Esophagus squamous epithelium (tissue), 5 donors: Measurements from ENCODE around the gene CATSPERD. TPM values are rescaled to one million over a fixed set of nuclear protein-coding genes. Genes with fewer than 3 reads are reported as not detected.
A peak's percentile ranks its signal among the peaks of the same experiment; 100 is the strongest.

Experiments
- DNase-seq: peaks from one replicate; lab custom pipeline; 2025; lab: John Stamatoyannopoulos, UW
- H3K27ac ChIP-seq, 4 donors: fragments of 200-600 bp; sonication (generic); one replicate each; pipeline ENCODE4 v1.5.1; 2016 to 2019; ENCODE audit warnings: mild to moderate bottlenecking in 1 of 4
- H3K27me3 ChIP-seq, 4 donors: fragments of 200-600 bp; sonication (generic); 1 replicate in 3 of 4; 2 replicates in 1 of 4; pipeline versions ENCODE4 v1.5.1 to v1.6.0; 2017 to 2021; ENCODE audit warnings: antibody characterized with exemption in 1 of 4
- H3K36me3 ChIP-seq, 3 donors: fragments of 200-600 bp; sonication (generic); one replicate each; pipeline ENCODE4 v1.5.1; 2016 to 2019
- H3K4me1 ChIP-seq, 3 donors: fragments of 200-600 bp; sonication (generic); one replicate each; pipeline ENCODE4 v1.5.1; 2017 to 2019
- H3K4me3 ChIP-seq, 4 donors: fragments of 200-600 bp; sonication (generic); 1 replicate in 3 of 4; 2 replicates in 1 of 4; pipeline ENCODE4 v1.5.1; 2016 to 2019; ENCODE audit warnings: mild to moderate bottlenecking in 2 of 4, moderate library complexity in 1 of 4
- H3K9me3 ChIP-seq, 3 donors: fragments of 200-600 bp; sonication (generic); one replicate each; pipeline ENCODE4 v1.5.1; 2016 to 2019
- POLR2A ChIP-seq, 4 donors: fragments of 450-650 bp; IDR thresholded peaks; one replicate each; pipeline ENCODE4 v1.6.1; 2017; ENCODE audit warnings: antibody characterized with exemption in 4 of 4, mild to moderate bottlenecking in 4 of 4, moderate library complexity in 3 of 4
- WGBS, 2 donors: methylation state at CpG; one replicate each; pipeline ENCODE4 v1.1.5; 2018; 5-methylcytosine and 5-hydroxymethylcytosine counted together
- intact Hi-C: fragments of 100-400 bp; cut with DNase I; formaldehyde crosslinking; loops from one replicate; pipeline ENCODE4 v1.15.0; 2022
- total RNA-seq, 4 donors: library from RNA; depleted of rRNA; stranded (reverse); fragments of >200 nt; gene quantifications; one replicate each; pipeline ENCODE4 v1.1.0, GENCODE V29; 2016
- TF ChIP-seq, protein P1 (sequence below), 6 experiments: fragments of 450-650 bp in 4 of 6; fragments of 200-600 bp in 2 of 6; sonication (generic) in 2 of 6; IDR thresholded peaks; one replicate each; pipeline ENCODE4 v1.5.1; 2016 to 2019; ENCODE audit warnings: antibody characterized with exemption in 6 of 6, mild to moderate bottlenecking in 4 of 6, moderate library complexity in 4 of 6
- donor health status: DM: yes; HTN: yes; CAD: no.

Gene CATSPERD
- total RNA-seq, 4 donors from 2014 or later: 0.19 TPM; not detected in 3

DNA sequence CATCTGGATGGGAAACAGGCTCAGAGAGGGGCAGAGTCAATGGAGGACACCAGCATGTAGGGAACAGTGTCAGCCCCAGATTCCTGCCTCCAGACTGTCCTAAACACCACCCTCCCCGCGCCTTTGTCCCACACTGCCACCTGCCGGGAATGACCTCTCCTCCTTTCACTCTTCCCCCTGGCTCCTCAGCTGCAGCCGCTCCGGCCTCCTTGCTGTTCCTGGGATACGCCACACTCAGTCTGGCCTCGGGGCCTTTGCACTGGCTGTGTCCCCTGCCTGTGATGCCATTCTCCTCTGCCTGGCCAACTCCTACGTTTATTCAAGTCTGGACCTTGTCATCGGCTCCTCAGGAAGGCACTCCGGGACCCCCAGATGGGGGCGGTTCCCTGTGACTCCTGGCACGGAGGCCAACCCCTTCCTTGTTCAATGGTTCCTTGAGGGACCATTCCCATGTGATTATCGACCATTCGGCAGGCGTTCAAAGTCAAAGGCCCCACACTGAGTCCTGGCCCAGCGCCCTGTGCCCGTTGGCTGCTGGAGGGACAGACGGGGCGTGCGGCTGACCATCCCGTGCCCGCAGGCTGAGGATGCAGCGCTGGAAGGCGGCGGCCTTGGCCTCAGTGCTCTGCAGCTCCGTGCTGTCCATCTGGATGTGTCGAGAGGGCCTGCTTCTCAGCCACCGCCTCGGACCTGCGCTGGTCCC is 103.3 kb downstream of the CATSPERD start:
- no peak for DNase-seq
- Histone ChIP-seq H3K36me3 (peaks cover 0 to 7% (median 0%) of the 10 kb centered on the region in 3 donors), H3K27me3 (peaks cover 0 to 21% (median 0%) of the 10 kb centered on the region in 4 donors), H3K9me3 (no peaks in the 10 kb centered on the region), H3K4me3 (no peak overlapping the region), H3K4me1 (peaks cover 9 to 41% (median 13%) of the 10 kb centered on the region in 3 donors), H3K27ac (no peak overlapping the region)
- no peak for TF ChIP-seq POLR2A (IDR thresholded peaks at IDR 0.05)
- TF ChIP-seq, protein P1, sequence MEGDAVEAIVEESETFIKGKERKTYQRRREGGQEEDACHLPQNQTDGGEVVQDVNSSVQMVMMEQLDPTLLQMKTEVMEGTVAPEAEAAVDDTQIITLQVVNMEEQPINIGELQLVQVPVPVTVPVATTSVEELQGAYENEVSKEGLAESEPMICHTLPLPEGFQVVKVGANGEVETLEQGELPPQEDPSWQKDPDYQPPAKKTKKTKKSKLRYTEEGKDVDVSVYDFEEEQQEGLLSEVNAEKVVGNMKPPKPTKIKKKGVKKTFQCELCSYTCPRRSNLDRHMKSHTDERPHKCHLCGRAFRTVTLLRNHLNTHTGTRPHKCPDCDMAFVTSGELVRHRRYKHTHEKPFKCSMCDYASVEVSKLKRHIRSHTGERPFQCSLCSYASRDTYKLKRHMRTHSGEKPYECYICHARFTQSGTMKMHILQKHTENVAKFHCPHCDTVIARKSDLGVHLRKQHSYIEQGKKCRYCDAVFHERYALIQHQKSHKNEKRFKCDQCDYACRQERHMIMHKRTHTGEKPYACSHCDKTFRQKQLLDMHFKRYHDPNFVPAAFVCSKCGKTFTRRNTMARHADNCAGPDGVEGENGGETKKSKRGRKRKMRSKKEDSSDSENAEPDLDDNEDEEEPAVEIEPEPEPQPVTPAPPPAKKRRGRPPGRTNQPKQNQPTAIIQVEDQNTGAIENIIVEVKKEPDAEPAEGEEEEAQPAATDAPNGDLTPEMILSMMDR (IDR thresholded peaks at IDR 0.05): peak in 4 of 6 experiments; percentile 15 to 46 (median 24)
- WGBS, 2 donors: 60 to 61% methylated on average over 2 to 12 of the region's 30 CpGs
- intact Hi-C loops: no loop called here

DNA sequence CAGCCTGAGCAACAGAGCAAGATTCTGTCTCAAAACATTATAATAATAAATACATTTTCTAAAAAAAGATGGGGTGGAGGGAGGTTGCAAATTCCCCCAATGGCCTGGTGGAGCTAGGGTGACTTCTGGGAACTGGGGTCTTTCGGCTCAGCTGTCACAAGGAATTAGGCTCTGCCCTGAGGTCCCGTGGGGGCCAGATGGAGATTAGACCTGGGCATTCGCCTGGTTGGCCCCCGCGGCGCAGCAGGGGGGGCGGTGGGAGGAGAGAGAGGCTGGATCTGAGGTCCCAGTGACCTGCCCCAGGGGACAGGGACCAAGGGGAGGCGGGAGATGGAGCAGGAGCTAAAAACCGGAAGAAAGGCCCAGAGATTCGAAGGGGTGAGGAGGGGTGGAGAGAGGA is 104.3 kb downstream of the CATSPERD start:
- WGBS, 2 donors: 76 to 80% methylated on average over 7 to 10 of the region's 10 CpGs
- Histone ChIP-seq H3K27ac (no peak overlapping the region), H3K4me1 (peaks cover 14 to 51% (median 17%) of the 10 kb centered on the region in 3 donors), H3K36me3 (peaks cover 0 to 11% (median 0%) of the 10 kb centered on the region in 3 donors), H3K4me3 (no peak overlapping the region), H3K27me3 (peaks cover 0 to 29% (median 0%) of the 10 kb centered on the region in 4 donors), H3K9me3 (no peaks in the 10 kb centered on the region)
- no peak for DNase-seq
- intact Hi-C loops: no loop called here
- TF ChIP-seq POLR2A (IDR thresholded peaks at IDR 0.05): no peak
- TF ChIP-seq, protein P1 (IDR thresholded peaks at IDR 0.05): no peak

DNA sequence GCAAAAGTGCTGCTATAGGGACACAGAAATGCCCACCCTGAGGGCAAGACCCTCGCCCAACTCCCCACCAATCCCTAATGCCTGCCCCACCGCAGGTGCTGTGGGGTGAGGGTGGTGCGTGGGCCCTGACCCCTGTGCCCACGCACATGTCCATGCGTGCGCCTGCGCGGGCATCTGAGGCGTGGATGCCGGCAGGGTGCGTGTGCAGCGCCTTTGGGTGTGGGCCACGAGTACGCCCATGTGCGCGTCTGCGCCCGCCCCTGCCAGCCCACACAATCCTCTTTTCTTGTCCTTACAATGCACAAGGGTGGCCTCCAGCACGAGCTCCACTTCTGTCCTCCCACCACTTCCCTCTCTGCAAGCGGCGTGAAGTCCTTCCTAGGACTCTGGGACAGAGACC is 104.7 kb downstream of the CATSPERD start:
- H3K27ac ChIP-seq: no peak overlapping the region
- peaks cover 14 to 55% (median 17%) of the 10 kb centered on the region in 3 donors for H3K4me1 ChIP-seq
- DNase-seq: no peak
- no peak overlapping the region for H3K4me3 ChIP-seq
- peaks cover 0 to 32% (median 0%) of the 10 kb centered on the region in 4 donors for H3K27me3 ChIP-seq
- H3K36me3 ChIP-seq: peaks cover 0 to 15% (median 0%) of the 10 kb centered on the region in 3 donors
- intact Hi-C loops: no loop called here
- WGBS, 2 donors: 55 to 60% methylated on average over 5 to 20 of the region's 21 CpGs
- no peaks in the 10 kb centered on the region for H3K9me3 ChIP-seq
- no peak for TF ChIP-seq POLR2A (IDR thresholded peaks at IDR 0.05)
- TF ChIP-seq, protein P1 (IDR thresholded peaks at IDR 0.05): no peak

DNA sequence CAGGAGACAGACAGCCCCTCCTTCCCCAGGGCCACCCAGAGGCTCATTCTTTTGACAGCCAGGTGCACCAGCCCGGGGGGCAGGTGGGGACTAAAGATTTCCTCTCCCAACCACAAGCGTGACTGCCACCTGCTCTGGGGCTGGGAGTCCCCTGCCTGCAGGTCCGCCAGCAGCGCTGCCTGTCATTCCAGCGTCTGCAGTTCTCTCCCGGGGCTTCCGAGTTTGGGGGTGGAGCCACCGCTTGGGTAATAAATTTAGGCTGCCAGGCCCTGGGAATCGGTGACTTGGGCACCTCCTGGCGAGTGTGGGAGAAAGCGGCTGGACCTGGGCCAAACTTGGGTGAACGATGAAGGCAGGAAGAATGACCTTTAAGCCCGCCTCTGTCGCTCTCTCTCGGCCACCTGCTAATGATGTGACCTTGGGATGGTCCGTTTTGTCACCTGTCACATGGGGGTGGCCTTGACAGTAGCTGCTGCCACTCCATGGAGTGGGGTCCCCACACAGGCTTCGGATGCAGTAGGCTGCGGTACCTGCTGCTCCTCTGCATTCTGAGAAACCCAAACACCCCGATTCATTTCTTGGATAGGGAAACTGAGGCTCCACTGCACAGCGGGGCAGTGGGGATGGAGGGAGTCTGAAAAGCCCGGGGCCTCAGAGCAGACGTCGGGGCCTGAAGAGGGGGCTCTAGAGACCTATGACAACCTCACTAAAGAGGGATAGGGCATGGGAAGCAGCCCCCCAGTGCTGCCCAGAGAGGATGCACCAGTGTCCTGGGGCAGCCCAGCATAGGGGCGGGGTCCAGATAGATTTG is 106.3 kb downstream of the CATSPERD start:
- TF ChIP-seq, protein P1 (IDR thresholded peaks at IDR 0.05): peak in 1 of 6 experiments; percentile 13
- no peak for TF ChIP-seq POLR2A (IDR thresholded peaks at IDR 0.05)
- H3K27ac ChIP-seq: peak overlapping the region; percentile 63 to 94 (median 79)
- H3K27me3 ChIP-seq: peaks cover 0 to 37% (median 0%) of the 10 kb centered on the region in 4 donors
- no peaks in the 10 kb centered on the region for H3K9me3 ChIP-seq
- intact Hi-C loops: no loop called here
- peaks cover 0 to 22% (median 0%) of the 10 kb centered on the region in 3 donors for H3K36me3 ChIP-seq
- 20 to 51% methylated on average over 7 to 15 of the region's 24 CpGs for WGBS, 2 donors
- no peak for DNase-seq
- H3K4me1 ChIP-seq: peaks cover 14 to 53% (median 17%) of the 10 kb centered on the region in 3 donors
- H3K4me3 ChIP-seq: peak overlapping the region in 1 of 4 donors; percentile 77
